Renal pelvis (tissue), 4 donors: Measurements from ENCODE around the gene ARHGEF1. TPM values are rescaled to one million over a fixed set of nuclear protein-coding genes. Genes with fewer than 3 reads are reported as not detected.

ENCODE experiments used
- DNase-seq: peaks from one replicate; pipeline ENCODE4 v3.0.0-alpha.2; 2013
- polyA plus RNA-seq, 3 donors: library from polyadenylated mRNA; unstranded; fragments of 120-200 nt; gene quantifications; one replicate each; pipeline ENCODE4 v1.2.1, GENCODE V29; 2013; ENCODE audit not compliant: insufficient read length in 3 of 3

The ARHGEF1 gene
- polyA plus RNA-seq, 3 donors, result 51.4 to 61.0 (median 54.1) TPM

GRCh38 chr19:41879670-41880328, 3.2 kb upstream of the ARHGEF1 start:
- no peak for DNase-seq

DNA sequence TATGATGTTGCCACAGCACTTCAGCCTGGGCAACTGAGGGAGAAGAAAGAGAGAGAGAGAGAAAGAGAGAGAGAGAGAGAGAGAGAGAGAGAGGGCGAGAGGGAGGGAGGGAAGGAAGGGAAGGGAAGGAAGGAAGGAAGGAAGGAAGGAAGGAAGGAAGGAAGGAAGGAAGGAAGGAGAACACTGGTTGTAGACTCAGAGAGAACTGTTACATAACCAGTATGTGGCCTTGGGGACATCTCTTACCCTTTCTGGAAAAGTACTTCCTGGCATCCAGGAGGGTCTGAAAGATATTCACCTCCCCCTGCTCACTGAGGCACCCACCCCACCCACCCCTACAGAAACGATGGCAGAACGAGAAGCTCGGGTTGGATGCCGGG, 2.7 kb upstream of the ARHGEF1 start:
- DNase-seq, result no peak

- no peak for DNase-seq
Observed at GRCh38 chr19:41883463-41883820, 458 bp downstream of the ARHGEF1 start.

DNA sequence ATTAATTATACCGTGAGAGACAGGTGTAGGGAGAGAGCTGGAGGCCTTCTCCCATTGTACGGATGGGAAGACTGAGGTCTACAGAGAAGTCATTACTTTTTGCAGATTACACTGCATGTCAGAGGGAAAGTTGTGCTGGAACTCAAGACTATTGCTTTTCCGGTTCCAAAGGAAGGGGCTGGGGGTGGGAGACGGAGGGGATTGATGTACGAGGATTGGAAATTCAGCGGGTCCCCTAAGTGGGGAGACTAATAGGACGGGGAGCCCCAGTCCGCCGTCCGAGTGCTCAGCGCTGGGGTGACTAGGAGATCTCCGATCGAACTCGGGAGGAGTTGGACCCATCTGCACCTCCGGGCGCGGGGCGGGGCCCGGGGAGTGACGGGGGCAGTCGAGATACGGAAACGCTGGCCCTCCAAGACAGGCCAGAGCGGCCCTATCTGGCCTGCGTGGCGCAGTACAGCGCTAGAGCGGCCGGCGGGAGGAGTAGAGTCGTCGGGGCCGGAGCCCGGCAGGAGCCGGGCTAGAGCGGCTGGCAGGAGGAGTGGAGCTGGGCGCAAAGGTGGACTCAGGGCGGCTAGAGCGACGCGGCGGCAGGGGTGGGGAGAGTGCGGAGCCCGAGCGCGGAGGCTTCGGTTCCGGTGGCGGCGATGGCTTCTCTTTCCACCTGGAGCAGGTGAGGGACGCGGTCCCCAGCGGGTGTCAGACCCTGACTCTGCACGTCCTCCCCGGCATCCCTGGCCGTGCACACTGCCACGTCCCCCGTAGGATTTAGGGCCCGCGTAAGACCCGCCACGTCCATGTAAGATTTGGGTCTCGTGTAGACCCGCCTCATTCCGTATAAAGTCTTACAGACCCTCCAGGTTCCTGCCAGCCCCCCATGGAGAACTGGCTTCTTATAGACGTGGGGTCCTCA, 1.1 kb downstream of the ARHGEF1 start:
- peak; percentile 93 for DNase-seq

- no peak for DNase-seq
Observed at GRCh38 chr19:41886761-41887710, 4.1 kb downstream of the ARHGEF1 start.

DNA sequence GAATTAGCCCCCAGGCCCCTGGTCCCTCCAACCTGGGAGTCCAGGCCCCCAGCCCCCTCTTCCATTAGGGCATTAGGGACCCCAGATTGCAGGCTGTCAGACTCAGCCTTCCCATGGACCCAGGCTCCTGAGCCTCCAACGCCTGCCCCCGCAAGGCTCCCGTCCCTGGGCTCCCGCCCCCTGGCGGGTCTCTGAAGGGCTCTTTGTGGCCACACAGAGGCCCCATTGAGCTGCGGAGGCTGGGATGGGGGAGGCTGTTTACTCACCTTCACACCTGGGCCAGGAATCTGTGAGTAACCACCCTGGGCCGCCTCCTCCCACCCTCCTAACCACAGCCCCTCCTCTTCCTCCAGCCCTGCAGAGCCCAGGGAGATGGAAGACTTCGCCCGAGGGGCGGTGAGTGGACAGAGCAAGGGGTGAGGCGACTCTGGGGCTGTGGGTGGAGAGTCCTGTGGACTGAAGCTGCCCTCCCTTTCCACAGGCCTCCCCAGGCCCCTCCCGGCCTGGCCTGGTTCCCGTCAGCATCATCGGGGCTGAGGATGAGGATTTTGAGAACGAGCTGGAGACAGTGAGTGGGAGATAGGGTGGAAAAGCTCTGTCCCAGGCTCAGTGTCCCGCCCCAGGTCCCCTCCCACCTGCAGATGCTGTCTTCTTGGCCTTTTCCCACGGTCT, 4.9 kb downstream of the ARHGEF1 start:
- no peak for DNase-seq

GRCh38 chr19:41888926-41889325, 5.9 kb downstream of the ARHGEF1 start:
- DNase-seq, result no peak

- DNase-seq, result no peak
Observed at GRCh38 chr19:41889896-41890295, 6.9 kb downstream of the ARHGEF1 start.

GRCh38 chr19:41890936-41891335, 8.0 kb downstream of the ARHGEF1 start:
- DNase-seq, result no peak

- DNase-seq, result no peak
Observed at GRCh38 chr19:41892173-41892902, 9.4 kb downstream of the ARHGEF1 start.

GRCh38 chr19:41893899-41894298, 10.9 kb downstream of the ARHGEF1 start:
- no peak for DNase-seq

GRCh38 chr19:41894350-41894749, 11.4 kb downstream of the ARHGEF1 start:
- DNase-seq, result no peak

GRCh38 chr19:41895745-41896580, 13.0 kb downstream of the ARHGEF1 start:
- no peak for DNase-seq

GRCh38 chr19:41896581-41896942, 13.6 kb downstream of the ARHGEF1 start:
- DNase-seq, result no peak

DNA sequence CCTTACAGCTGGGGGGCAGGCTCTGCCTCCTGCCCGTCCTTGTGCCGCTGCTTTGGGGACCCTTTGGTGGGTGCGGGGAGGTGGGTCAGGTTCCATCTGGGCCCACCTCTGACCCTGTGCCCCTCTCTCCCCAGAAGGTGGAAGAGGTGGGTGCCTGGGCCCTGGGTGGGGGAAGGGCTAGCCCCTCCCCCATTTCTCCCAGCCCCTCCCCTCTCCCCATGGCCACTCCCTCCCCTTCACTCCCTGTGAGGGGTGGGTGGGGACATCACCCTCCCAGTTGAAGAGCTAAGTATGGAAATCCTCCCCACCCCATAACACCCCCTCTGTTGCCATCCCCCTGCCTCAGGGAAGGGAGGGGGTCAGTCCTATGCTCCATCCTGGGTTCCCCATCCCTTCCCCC, 14.2 kb downstream of the ARHGEF1 start:
- DNase-seq, result no peak

DNA sequence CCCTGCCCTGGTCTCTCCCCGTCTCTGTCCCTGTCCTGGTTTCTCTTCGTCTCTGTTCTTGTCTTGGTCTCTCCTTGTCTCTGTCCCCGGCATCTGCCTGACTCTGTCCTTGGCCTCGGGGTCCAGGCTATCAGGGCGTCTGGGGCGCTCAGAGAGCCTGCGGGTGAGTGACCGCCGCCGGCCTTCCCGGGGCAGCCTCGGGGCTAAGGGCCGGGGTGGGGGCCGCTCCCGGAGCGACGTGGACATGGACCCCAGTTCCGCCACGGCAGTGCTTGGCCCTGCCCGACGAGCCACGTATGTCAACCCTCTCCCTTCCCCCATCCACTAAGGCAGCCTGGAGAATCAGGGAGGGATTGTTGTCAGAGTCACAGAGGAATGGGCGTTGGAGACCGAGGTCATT, 14.8 kb downstream of the ARHGEF1 start:
- DNase-seq, result no peak

DNA sequence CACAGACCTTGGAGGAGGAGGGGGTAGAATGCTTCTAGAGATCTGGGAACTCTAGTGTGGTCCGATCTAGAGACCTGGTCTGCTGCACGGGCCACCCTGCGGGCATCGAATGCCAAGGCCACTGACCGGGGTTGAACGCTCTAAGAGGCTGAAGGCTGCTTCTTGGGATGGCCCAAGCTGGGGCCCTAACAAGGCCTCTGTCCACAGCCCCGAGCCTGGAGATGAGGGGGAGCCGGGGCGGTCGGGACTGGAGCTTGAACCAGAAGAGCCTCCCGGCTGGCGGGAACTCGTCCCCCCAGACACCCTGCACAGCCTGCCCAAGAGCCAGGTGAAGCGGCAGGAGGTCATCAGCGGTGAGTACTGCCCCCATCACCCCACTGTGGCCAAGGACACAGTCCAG, 15.3 kb downstream of the ARHGEF1 start:
- DNase-seq, result no peak

- DNase-seq, result no peak
Observed at GRCh38 chr19:41901707-41902360, 18.9 kb downstream of the ARHGEF1 start.

GRCh38 chr19:41902594-41902993, 19.6 kb downstream of the ARHGEF1 start:
- DNase-seq, result no peak
